ENCODE data around the gene DHX8. TPM values are rescaled to one million over a fixed set of nuclear protein-coding genes. Genes with fewer than 3 reads are reported as not detected.

DHX8 gene
- 38.7 to 42.9 TPM (median 41.0 TPM) in 5 replicates for total RNA-seq (2022; extraction: Qiagen RNA extraction)

GRCh38 chr17:43483674-43484551 lies at the start of gene DHX8:
DHX8 (plus strand) TSS chr17:43483975; CDS start chr17:43484038, 63 bp downstream.

GRCh38 chr17:43546319-43547188 lies 62.8 kb downstream of the DHX8 start, which contains the start of gene ETV4:
ETV4 (minus strand) TSS chr17:43546340; CDS start chr17:43545617, 723 bp downstream.

Other genes starting within 250 kb of the DHX8 start
- not detected in 5 replicates for gene RNU2-1, start 250.0 kb upstream of the DHX8 start, total RNA-seq (2022; extraction: Qiagen RNA extraction)
- 17.8 to 28.1 TPM (median 25.4 TPM) in 5 replicates for gene ARL4D, start 85.0 kb upstream of the DHX8 start, total RNA-seq (2022; extraction: Qiagen RNA extraction)
- 54.5 to 64.7 TPM (median 61.4 TPM) in 5 replicates for gene ETV4, start 62.4 kb downstream of the DHX8 start, total RNA-seq (2022; extraction: Qiagen RNA extraction)
- not detected in 5 replicates for gene MEOX1, start 177.9 kb downstream of the DHX8 start, total RNA-seq (2022; extraction: Qiagen RNA extraction)

Measured in A549 treated with Hydrocortisone at 1 μM for 4 hours (cell line).